ENCODE results near the gene CATSPER1.

CATSPER1 gene

GRCh38 chr11:66026017-66026529, at the start of gene CATSPER1:
TSS of gene CATSPER1 (minus strand) at chr11:66026479. CDS start at chr11:66026379, 100 bp downstream.
- H3K4me1 ChIP-seq (ENCODE audit: insufficient read depth, low read length): no peaks in the 10 kb centered on the region
- no peak within 1 kb of the TSS for H3K9ac ChIP-seq (ENCODE audit: low read length)
- no peaks in the 10 kb centered on the region for H3K36me3 ChIP-seq (ENCODE audit: insufficient read depth, low read length)
- no peak within 1 kb of the TSS for H3K4me3 ChIP-seq (ENCODE audit: low read depth in 1 of 2, low read length in 2 of 2)
- H3K27me3 ChIP-seq (ENCODE audit: control insufficient read depth in 1 of 2, insufficient read depth in 2 of 2, low read length in 2 of 2): peaks cover 0 to 10% of the 10 kb centered on the region in 2 donors
- H3K27ac ChIP-seq (ENCODE audit: low read depth, low read length): no peak within 1 kb of the TSS
- no peaks in the 10 kb centered on the region for H3K9me3 ChIP-seq (ENCODE audit: low read length)

- H3K27ac ChIP-seq (ENCODE audit: low read depth, low read length): no peak overlapping the region
- H3K4me3 ChIP-seq (ENCODE audit: low read depth in 1 of 2, low read length in 2 of 2): no peak overlapping the region
- H3K36me3 ChIP-seq (ENCODE audit: insufficient read depth, low read length): peaks cover 6% of the 10 kb centered on the region
- no peak overlapping the region for H3K9ac ChIP-seq (ENCODE audit: low read length)
- no peaks in the 10 kb centered on the region for H3K9me3 ChIP-seq (ENCODE audit: low read length)
- H3K4me1 ChIP-seq (ENCODE audit: insufficient read depth, low read length): peaks cover 20% of the 10 kb centered on the region
- no peaks in the 10 kb centered on the region for H3K27me3 ChIP-seq (ENCODE audit: control insufficient read depth in 1 of 2, insufficient read depth in 2 of 2, low read length in 2 of 2)
Measured at GRCh38 chr11:66075273-66075672, 49.0 kb upstream of the CATSPER1 start.

DNA sequence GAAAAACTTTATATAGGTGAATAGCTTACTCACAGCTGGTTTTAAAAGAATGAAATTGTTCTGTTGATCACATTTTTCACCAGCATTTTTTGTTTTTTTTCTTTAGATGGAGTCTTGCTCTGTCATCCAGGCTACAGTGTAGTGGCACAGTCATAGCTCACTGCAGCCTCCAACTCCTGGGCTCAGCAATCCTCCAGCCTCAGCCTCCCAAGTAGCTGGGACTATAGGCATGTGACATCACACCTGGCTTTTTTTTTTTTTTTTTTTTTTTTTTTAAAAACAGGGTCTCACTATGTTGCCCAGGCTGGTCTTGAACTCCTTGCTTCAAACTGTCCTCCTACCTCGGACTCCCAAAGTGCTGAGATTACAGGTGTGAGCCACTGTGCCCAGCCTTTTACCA, 47.4 kb upstream of the CATSPER1 start:
- H3K9me3 ChIP-seq (ENCODE audit: low read length): no peaks in the 10 kb centered on the region
- H3K4me1 ChIP-seq (ENCODE audit: insufficient read depth, low read length): peaks cover 24% of the 10 kb centered on the region

GRCh38 chr11:66072518-66072917, 46.2 kb upstream of the CATSPER1 start:
- peaks cover 24% of the 10 kb centered on the region for H3K36me3 ChIP-seq (ENCODE audit: insufficient read depth, low read length)
- H3K9me3 ChIP-seq (ENCODE audit: low read length): no peaks in the 10 kb centered on the region
- H3K9ac ChIP-seq (ENCODE audit: low read length): no peak overlapping the region
- H3K4me3 ChIP-seq (ENCODE audit: low read depth in 1 of 2, low read length in 2 of 2): no peak overlapping the region
- H3K27ac ChIP-seq (ENCODE audit: low read depth, low read length): no peak overlapping the region
- H3K27me3 ChIP-seq (ENCODE audit: control insufficient read depth in 1 of 2, insufficient read depth in 2 of 2, low read length in 2 of 2): no peaks in the 10 kb centered on the region
- H3K4me1 ChIP-seq (ENCODE audit: insufficient read depth, low read length): peaks cover 34% of the 10 kb centered on the region

More for the DNA sequence above, 47.4 kb upstream of the CATSPER1 start:
- Histone ChIP-seq H3K36me3 (ENCODE audit: insufficient read depth, low read length) (peaks cover 12% of the 10 kb centered on the region), H3K4me3 (ENCODE audit: low read depth in 1 of 2, low read length in 2 of 2) (no peak overlapping the region), H3K9ac (ENCODE audit: low read length) (no peak overlapping the region), H3K27me3 (ENCODE audit: control insufficient read depth in 1 of 2, insufficient read depth in 2 of 2, low read length in 2 of 2) (no peaks in the 10 kb centered on the region), H3K27ac (ENCODE audit: low read depth, low read length) (no peak overlapping the region)

GRCh38 chr11:66072081-66072480, 45.8 kb upstream of the CATSPER1 start:
- Histone ChIP-seq H3K27me3 (ENCODE audit: control insufficient read depth in 1 of 2, insufficient read depth in 2 of 2, low read length in 2 of 2) (no peaks in the 10 kb centered on the region), H3K9ac (ENCODE audit: low read length) (no peak overlapping the region), H3K4me1 (ENCODE audit: insufficient read depth, low read length) (peaks cover 34% of the 10 kb centered on the region), H3K27ac (ENCODE audit: low read depth, low read length) (no peak overlapping the region), H3K9me3 (ENCODE audit: low read length) (no peaks in the 10 kb centered on the region), H3K36me3 (ENCODE audit: insufficient read depth, low read length) (peaks cover 28% of the 10 kb centered on the region), H3K4me3 (ENCODE audit: low read depth in 1 of 2, low read length in 2 of 2) (no peak overlapping the region)

GRCh38 chr11:66071381-66071801, 45.1 kb upstream of the CATSPER1 start:
- H3K4me1 ChIP-seq (ENCODE audit: insufficient read depth, low read length): peaks cover 34% of the 10 kb centered on the region
- peak overlapping the region; percentile 42 for H3K9ac ChIP-seq (ENCODE audit: low read length)
- no peaks in the 10 kb centered on the region for H3K9me3 ChIP-seq (ENCODE audit: low read length)
- H3K4me3 ChIP-seq (ENCODE audit: low read depth in 1 of 2, low read length in 2 of 2): peak overlapping the region; percentile 72 to 90
- peaks cover 35% of the 10 kb centered on the region for H3K36me3 ChIP-seq (ENCODE audit: insufficient read depth, low read length)
- H3K27me3 ChIP-seq (ENCODE audit: control insufficient read depth in 1 of 2, insufficient read depth in 2 of 2, low read length in 2 of 2): no peaks in the 10 kb centered on the region
- H3K27ac ChIP-seq (ENCODE audit: low read depth, low read length): peak overlapping the region; percentile 76

- H3K4me3 ChIP-seq (ENCODE audit: low read depth in 1 of 2, low read length in 2 of 2): peak overlapping the region; percentile 72 to 90
- no peaks in the 10 kb centered on the region for H3K9me3 ChIP-seq (ENCODE audit: low read length)
- peaks cover 38% of the 10 kb centered on the region for H3K36me3 ChIP-seq (ENCODE audit: insufficient read depth, low read length)
Measured at GRCh38 chr11:66070604-66071380, 44.5 kb upstream of the CATSPER1 start.

DNA sequence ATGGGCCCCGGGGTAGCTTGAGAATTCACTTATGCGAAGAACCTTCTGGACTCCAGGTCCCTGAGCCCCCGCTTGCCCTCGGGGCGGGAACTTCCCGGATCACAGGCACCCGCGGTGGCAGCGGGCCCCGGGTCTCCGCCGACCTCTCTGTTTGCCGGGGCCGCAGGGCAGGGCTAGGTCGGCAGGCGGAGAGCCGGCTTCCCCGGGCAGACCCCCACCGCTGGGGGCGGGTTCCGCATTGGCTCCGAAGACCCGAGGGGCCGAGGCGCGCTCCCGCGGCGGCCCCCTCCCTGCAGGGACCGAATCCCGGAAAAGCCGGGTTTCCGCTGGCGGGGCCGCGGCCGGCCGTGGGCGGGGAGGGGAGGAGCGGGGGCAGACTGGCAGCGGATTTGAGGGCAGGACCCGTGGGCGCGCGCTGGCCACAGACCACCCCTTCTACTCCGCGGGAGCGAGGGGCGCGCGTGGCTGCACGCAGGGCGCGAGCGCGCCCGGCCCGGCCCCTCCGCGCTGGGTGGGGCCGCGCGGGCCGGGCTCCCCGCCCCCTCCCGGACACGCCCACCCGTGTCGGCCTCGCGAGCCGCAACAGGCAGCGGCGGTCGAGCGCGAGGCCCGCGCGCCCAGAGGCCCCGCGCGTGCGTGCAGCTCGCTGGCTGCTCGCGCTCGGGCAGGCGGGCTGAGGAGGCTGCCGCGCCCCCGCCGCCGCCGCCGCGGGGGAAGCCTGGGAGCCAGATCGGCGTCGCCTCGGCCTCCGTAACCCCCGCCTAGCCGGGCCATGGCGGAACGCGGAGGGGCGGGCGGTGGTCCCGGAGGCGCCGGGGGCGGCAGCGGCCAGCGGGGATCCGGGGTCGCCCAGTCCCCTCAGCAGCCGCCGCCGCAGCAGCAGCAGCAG, 43.7 kb upstream of the CATSPER1 start, which contains the start of gene PACS1:
TSS of gene PACS1 (plus strand) at position 558 of the 889 bp plus-strand sequence. CDS start at position 773, 215 bp downstream.
- H3K9ac ChIP-seq (ENCODE audit: low read length): peak within 1 kb of the TSS; percentile 42
- H3K36me3 ChIP-seq (ENCODE audit: insufficient read depth, low read length): peaks cover 43% of the 10 kb centered on the region
- H3K4me1 ChIP-seq (ENCODE audit: insufficient read depth, low read length): peaks cover 34% of the 10 kb centered on the region
- peak within 1 kb of the TSS; percentile 76 for H3K27ac ChIP-seq (ENCODE audit: low read depth, low read length)
- H3K4me3 ChIP-seq (ENCODE audit: low read depth in 1 of 2, low read length in 2 of 2): peak within 1 kb of the TSS; percentile 72 to 90
- H3K9me3 ChIP-seq (ENCODE audit: low read length): no peaks in the 10 kb centered on the region
- H3K27me3 ChIP-seq (ENCODE audit: control insufficient read depth in 1 of 2, insufficient read depth in 2 of 2, low read length in 2 of 2): no peaks in the 10 kb centered on the region

More at GRCh38 chr11:66070604-66071380, 44.5 kb upstream of the CATSPER1 start:
- Histone ChIP-seq H3K27me3 (ENCODE audit: control insufficient read depth in 1 of 2, insufficient read depth in 2 of 2, low read length in 2 of 2) (no peaks in the 10 kb centered on the region), H3K9ac (ENCODE audit: low read length) (peak overlapping the region; percentile 42), H3K4me1 (ENCODE audit: insufficient read depth, low read length) (peaks cover 34% of the 10 kb centered on the region), H3K27ac (ENCODE audit: low read depth, low read length) (peak overlapping the region; percentile 76)

- no peaks in the 10 kb centered on the region for H3K27me3 ChIP-seq (ENCODE audit: control insufficient read depth in 1 of 2, insufficient read depth in 2 of 2, low read length in 2 of 2)
- no peaks in the 10 kb centered on the region for H3K9me3 ChIP-seq (ENCODE audit: low read length)
- peak overlapping the region; percentile 34 for H3K9ac ChIP-seq (ENCODE audit: low read length)
- H3K4me3 ChIP-seq (ENCODE audit: low read depth in 1 of 2, low read length in 2 of 2): peak overlapping the region; percentile 38 to 83
- H3K27ac ChIP-seq (ENCODE audit: low read depth, low read length): peak overlapping the region; percentile 71
- H3K36me3 ChIP-seq (ENCODE audit: insufficient read depth, low read length): peaks cover 46% of the 10 kb centered on the region
- peaks cover 34% of the 10 kb centered on the region for H3K4me1 ChIP-seq (ENCODE audit: insufficient read depth, low read length)
Measured at GRCh38 chr11:66068923-66069714, 42.8 kb upstream of the CATSPER1 start.

DNA sequence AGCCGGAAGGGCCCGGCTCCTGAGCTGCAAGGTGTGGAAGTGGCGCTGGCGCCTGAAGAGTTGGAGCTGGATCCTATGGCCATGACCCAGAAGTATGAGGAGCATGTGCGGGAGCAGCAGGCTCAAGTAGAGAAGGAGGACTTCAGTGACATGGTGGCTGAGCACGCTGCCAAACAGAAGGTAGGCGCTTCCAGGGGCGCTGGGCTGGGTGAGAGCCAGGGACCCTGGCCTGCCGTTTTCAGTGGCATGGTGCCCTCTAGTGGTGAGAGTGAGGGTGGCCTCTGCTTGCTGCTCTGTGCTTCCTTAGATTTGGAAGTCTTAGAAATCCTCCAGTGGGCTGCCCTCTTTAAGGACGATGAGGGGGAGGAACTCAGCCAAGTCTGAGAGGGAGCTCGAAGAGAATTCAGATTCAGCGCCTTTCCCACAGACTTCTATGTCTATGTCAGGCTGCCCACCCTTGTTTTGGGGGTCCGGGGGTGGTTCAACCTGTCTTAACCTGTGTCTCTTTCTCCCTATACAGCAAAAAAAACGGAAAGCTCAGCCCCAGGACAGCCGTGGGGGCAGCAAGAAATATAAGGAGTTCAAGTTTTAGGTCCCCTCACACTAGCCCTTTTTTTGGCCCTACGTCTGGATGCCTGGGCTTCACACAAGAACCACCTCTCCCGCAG, 42.0 kb upstream of the CATSPER1 start:
- no peaks in the 10 kb centered on the region for H3K27me3 ChIP-seq (ENCODE audit: control insufficient read depth in 1 of 2, insufficient read depth in 2 of 2, low read length in 2 of 2)
- H3K4me1 ChIP-seq (ENCODE audit: insufficient read depth, low read length): peaks cover 34% of the 10 kb centered on the region
- peaks cover 52% of the 10 kb centered on the region for H3K36me3 ChIP-seq (ENCODE audit: insufficient read depth, low read length)
- H3K9me3 ChIP-seq (ENCODE audit: low read length): no peaks in the 10 kb centered on the region
- H3K9ac ChIP-seq (ENCODE audit: low read length): no peak overlapping the region
- no peak overlapping the region for H3K4me3 ChIP-seq (ENCODE audit: low read depth in 1 of 2, low read length in 2 of 2)
- peak overlapping the region; percentile 71 for H3K27ac ChIP-seq (ENCODE audit: low read depth, low read length)

All from muscle layer of colon (tissue), 2 donors.